Measurements from ENCODE around the gene GMPPB.

The GMPPB gene

GRCh38 chr3:49707113-49707480 lies 16.7 kb downstream of the GMPPB start:
- H3K27ac ChIP-seq (ENCODE audit: low read length), result no peak overlapping the region
- peaks cover 9% of the 10 kb centered on the region for H3K36me3 ChIP-seq (replicated peaks; ENCODE audit: low read depth, low read length)
- no peaks in the 10 kb centered on the region for H3K4me1 ChIP-seq (ENCODE audit: low read length)
- no peaks in the 10 kb centered on the region for H3K79me2 ChIP-seq (ENCODE audit: low read length)
- H3K4me3 ChIP-seq (ENCODE audit: low read length), result no peak overlapping the region
- H3K27me3 ChIP-seq (ENCODE audit: low read depth, low read length), result no peaks in the 10 kb centered on the region
- no peak overlapping the region for H2AFZ ChIP-seq (ENCODE audit: low read depth, low read length)
- no peaks in the 10 kb centered on the region for H3K9me3 ChIP-seq (ENCODE audit: insufficient read depth, low read length)
- no peak overlapping the region for H3K9ac ChIP-seq (ENCODE audit: low read length)
- no peaks in the 10 kb centered on the region for H4K20me1 ChIP-seq (ENCODE audit: insufficient read depth, low read length)
- TF ChIP-seq CTCF (IDR thresholded peaks at IDR 0.05; ENCODE audit: low read depth, low read length) (no peak), EZH2phosphoT487 (IDR thresholded peaks at IDR 0.05; ENCODE audit: low read depth) (no peak)
- no peak overlapping the region for H3K4me2 ChIP-seq (ENCODE audit: low read length)

- H3K9me3 ChIP-seq (ENCODE audit: insufficient read depth, low read length), result no peaks in the 10 kb centered on the region
- no peak overlapping the region for H3K4me2 ChIP-seq (ENCODE audit: low read length)
- TF ChIP-seq CTCF (IDR thresholded peaks at IDR 0.05; ENCODE audit: low read depth, low read length) (no peak), EZH2phosphoT487 (IDR thresholded peaks at IDR 0.05; ENCODE audit: low read depth) (no peak)
- H4K20me1 ChIP-seq (ENCODE audit: insufficient read depth, low read length), result no peaks in the 10 kb centered on the region
- peaks cover 9% of the 10 kb centered on the region for H3K36me3 ChIP-seq (replicated peaks; ENCODE audit: low read depth, low read length)
- no peaks in the 10 kb centered on the region for H3K79me2 ChIP-seq (ENCODE audit: low read length)
- H3K27ac ChIP-seq (ENCODE audit: low read length), result no peak overlapping the region
- no peak overlapping the region for H3K4me3 ChIP-seq (ENCODE audit: low read length)
- no peaks in the 10 kb centered on the region for H3K27me3 ChIP-seq (ENCODE audit: low read depth, low read length)
- no peaks in the 10 kb centered on the region for H3K4me1 ChIP-seq (ENCODE audit: low read length)
- no peak overlapping the region for H3K9ac ChIP-seq (ENCODE audit: low read length)
- H2AFZ ChIP-seq (ENCODE audit: low read depth, low read length), result no peak overlapping the region
Observed at GRCh38 chr3:49706456-49707112, 17.2 kb downstream of the GMPPB start.

- no peaks in the 10 kb centered on the region for H3K9me3 ChIP-seq (ENCODE audit: insufficient read depth, low read length)
- no peak overlapping the region for H3K4me3 ChIP-seq (ENCODE audit: low read length)
- peaks cover 9% of the 10 kb centered on the region for H3K36me3 ChIP-seq (replicated peaks; ENCODE audit: low read depth, low read length)
- H2AFZ ChIP-seq (ENCODE audit: low read depth, low read length), result no peak overlapping the region
- H4K20me1 ChIP-seq (ENCODE audit: insufficient read depth, low read length), result no peaks in the 10 kb centered on the region
- H3K27me3 ChIP-seq (ENCODE audit: low read depth, low read length), result no peaks in the 10 kb centered on the region
- H3K79me2 ChIP-seq (ENCODE audit: low read length), result no peaks in the 10 kb centered on the region
- no peak overlapping the region for H3K27ac ChIP-seq (ENCODE audit: low read length)
- H3K9ac ChIP-seq (ENCODE audit: low read length), result no peak overlapping the region
- TF ChIP-seq CTCF (IDR thresholded peaks at IDR 0.05; ENCODE audit: low read depth, low read length) (no peak), EZH2phosphoT487 (IDR thresholded peaks at IDR 0.05; ENCODE audit: low read depth) (no peak)
- no peak overlapping the region for H3K4me2 ChIP-seq (ENCODE audit: low read length)
- no peaks in the 10 kb centered on the region for H3K4me1 ChIP-seq (ENCODE audit: low read length)
Observed at GRCh38 chr3:49705390-49705960, 18.3 kb downstream of the GMPPB start.

GRCh38 chr3:49704629-49705028 lies 19.1 kb downstream of the GMPPB start:
- no peaks in the 10 kb centered on the region for H3K27me3 ChIP-seq (ENCODE audit: low read depth, low read length)
- H2AFZ ChIP-seq (ENCODE audit: low read depth, low read length), result no peak overlapping the region
- no peak overlapping the region for H3K4me3 ChIP-seq (ENCODE audit: low read length)
- TF ChIP-seq CTCF (IDR thresholded peaks at IDR 0.05; ENCODE audit: low read depth, low read length) (no peak), EZH2phosphoT487 (IDR thresholded peaks at IDR 0.05; ENCODE audit: low read depth) (no peak)
- no peak overlapping the region for H3K9ac ChIP-seq (ENCODE audit: low read length)
- H3K9me3 ChIP-seq (ENCODE audit: insufficient read depth, low read length), result no peaks in the 10 kb centered on the region
- peaks cover 9% of the 10 kb centered on the region for H3K36me3 ChIP-seq (replicated peaks; ENCODE audit: low read depth, low read length)
- no peaks in the 10 kb centered on the region for H3K4me1 ChIP-seq (ENCODE audit: low read length)
- no peaks in the 10 kb centered on the region for H4K20me1 ChIP-seq (ENCODE audit: insufficient read depth, low read length)
- no peaks in the 10 kb centered on the region for H3K79me2 ChIP-seq (ENCODE audit: low read length)
- no peak overlapping the region for H3K27ac ChIP-seq (ENCODE audit: low read length)
- H3K4me2 ChIP-seq (ENCODE audit: low read length), result no peak overlapping the region

Measured in OCI-LY3 (cell line).